Ovary (tissue), 9 donors: ENCODE results near the gene ICE2. TPM values are rescaled to one million over a fixed set of nuclear protein-coding genes. Genes with fewer than 3 reads are reported as not detected.

ENCODE experiments used
- DNase-seq, 5 donors: peaks; one replicate each; pipeline ENCODE4 v3.0.0-alpha.2; 2019 to 2020
- H3K27ac ChIP-seq, 2 donors: fragments of 200-600 bp; one replicate each; pipeline versions ENCODE4 v1.5.1 to v1.8.0; 2019 to 2022
- H3K27me3 ChIP-seq: fragments of 200-600 bp; one replicate; pipeline ENCODE4 v1.8.0; 2022
- H3K36me3 ChIP-seq: fragments of 200-600 bp; sonication (generic); one replicate; pipeline ENCODE4 v1.5.1; 2019
- H3K4me1 ChIP-seq: one replicate; pipeline ENCODE4 v1.8.1; 2013; ENCODE audit warnings: mild to moderate bottlenecking, moderate library complexity; ENCODE audit not compliant: insufficient read depth
- H3K4me3 ChIP-seq: fragments of 200-600 bp; sonication (generic); one replicate; pipeline ENCODE4 v1.5.1; 2017
- H3K9me3 ChIP-seq, 2 donors: fragments of 200-600 bp in 1 of 2; sonication (generic) in 1 of 2; one replicate each; pipeline versions ENCODE4 v1.5.1 to v1.8.1; 2013 to 2019; ENCODE audit warnings: mild to moderate bottlenecking in 1 of 2, moderate library complexity in 1 of 2
- CTCF ChIP-seq, 3 donors: fragments of 450-650 bp in 2 of 3; fragments of 200-600 bp in 1 of 3; IDR thresholded peaks; one replicate each; pipeline versions ENCODE4 v1.5.1 to v1.8.0; 2016 to 2022; ENCODE audit warnings: antibody characterized with exemption in 3 of 3, mild to moderate bottlenecking in 1 of 3
- EP300 ChIP-seq: sonication (generic); formaldehyde crosslinking; IDR thresholded peaks from one replicate; pipeline ENCODE4 v1.6.1; 2017; ENCODE audit warnings: antibody characterized with exemption
- POLR2A ChIP-seq: fragments of 450-650 bp; IDR thresholded peaks from one replicate; pipeline ENCODE4 v1.6.1; 2017; ENCODE audit warnings: antibody characterized with exemption, mild to moderate bottlenecking, moderate library complexity
- WGBS, 3 donors: extraction: QIAGEN DNeasy Blood & Tissue Kit in 1 of 3; methylation state at CpG; one replicate each; pipeline versions ENCODE4 v1.1.5 to v1.1.7; 2013 to 2017; 5-methylcytosine and 5-hydroxymethylcytosine counted together
- intact Hi-C, 4 donors: fragments of 100-400 bp; cut with DNase I; formaldehyde crosslinking; loops; one replicate each; pipeline versions ENCODE4 v1.11.0 to v1.15.1; 2022 to 2023
- polyA plus RNA-seq, 2 donors: library from polyadenylated mRNA; stranded (reverse); fragments of 200-250 nt in 1 of 2; fragments of 350-450 nt in 1 of 2; fragmentation: Illumina TruSeq in 1 of 2; extraction: RNeasy Lipid Tissue Mini Kit (QIAGEN cat#74804) in 1 of 2; gene quantifications; one replicate each; pipeline ENCODE4 v1.2.3, GENCODE V29; 2013 to 2014
- total RNA-seq, 7 donors: library from RNA; depleted of rRNA in 2 of 7; stranded (reverse); fragments of >200 nt in 2 of 7; fragmentation: NEBNext Ultra II Directional in 3 of 7; extraction: Animal tissue kit (Norgen Biotek cat#: 25700) in 3 of 7; gene quantifications; one replicate each; pipeline versions ENCODE4 v1.1.0 to v1.2.4, GENCODE V29; 2016 to 2023
- donor health status: DM: no; HTN: no; CAD: no; lungs with moderate emphysema.
- donor health status: DM: no; HTN: no; CAD: no.
- donor health status: Bipolar disorder and iron deficiency.
- donor health status: DM: yes; HTN: yes; CAD: no.
- donor health status: DM: no; HTN: no; CAD: no.
- donor health status: DM: yes; HTN: yes; CAD: no.

Gene ICE2
- total and polyA plus RNA-seq, 9 donors, result 16.4 to 72.0 (median 53.0) TPM

- WGBS, 3 donors, result 73 to 81% (median 81%) methylated on average over 10 of the region's 10 CpGs
- no peak for DNase-seq
- Histone ChIP-seq H3K27me3 (no peaks in the 10 kb centered on the region), H3K9me3 (no peaks in the 10 kb centered on the region), H3K4me1 (peaks cover 3% of the 10 kb centered on the region), H3K36me3 (no peaks in the 10 kb centered on the region), H3K4me3 (no peak overlapping the region), H3K27ac (no peak overlapping the region)
- intact Hi-C loops, result loop anchor here in 1 of 4 donors (10.0 kb wide), 1 partner anchor 59 kb away; no protein-coding TSS in a partner anchor
- no peak for TF ChIP-seq POLR2A
Observed at GRCh38 chr15:60526127-60526616, 47.2 kb upstream of the ICE2 start.

- Histone ChIP-seq H3K27me3 (no peaks in the 10 kb centered on the region), H3K4me3 (no peak overlapping the region), H3K4me1 (peaks cover 3% of the 10 kb centered on the region), H3K27ac (no peak overlapping the region), H3K9me3 (no peaks in the 10 kb centered on the region), H3K36me3 (no peaks in the 10 kb centered on the region)
- DNase-seq, result no peak
- intact Hi-C loops, result loop anchor here in 1 of 4 donors (10.0 kb wide), 1 partner anchor 59 kb away; no protein-coding TSS in a partner anchor
- 62 to 82% (median 76%) methylated on average over 4 of the region's 4 CpGs for WGBS, 3 donors
- no peak for TF ChIP-seq POLR2A
- no peak for TF ChIP-seq EP300
- TF ChIP-seq CTCF (IDR thresholded peaks at IDR 0.05), result no peak
Observed at GRCh38 chr15:60525341-60526039, 46.5 kb upstream of the ICE2 start.

GRCh38 chr15:60523056-60523455 lies 44.1 kb upstream of the ICE2 start:
- 22 to 42% (median 23%) methylated on average over 2 of the region's 2 CpGs for WGBS, 3 donors
- Histone ChIP-seq H3K36me3 (no peaks in the 10 kb centered on the region), H3K27ac (no peak overlapping the region)

GRCh38 chr15:60520825-60521368 lies 42.0 kb upstream of the ICE2 start:
- peak; percentile 43 to 72 (median 68) for DNase-seq
- Histone ChIP-seq H3K9me3 (no peaks in the 10 kb centered on the region), H3K27ac (no peak overlapping the region), H3K27me3 (no peaks in the 10 kb centered on the region), H3K4me1 (no peaks in the 10 kb centered on the region), H3K36me3 (no peaks in the 10 kb centered on the region), H3K4me3 (no peak overlapping the region)
- intact Hi-C loops, result loop anchor here in 1 of 4 donors (10.0 kb wide), 1 partner anchor 64 kb away; no protein-coding TSS in a partner anchor
- whole genome bisulfite sequencing, 3 donors, result 67 to 68% (median 68%) methylated on average over 8 of the region's 8 CpGs
- peak; percentile 64 to 72 (median 66) for TF ChIP-seq CTCF (IDR thresholded peaks at IDR 0.05)
- no peak for TF ChIP-seq EP300
- no peak for TF ChIP-seq POLR2A

More at GRCh38 chr15:60523056-60523455, 44.1 kb upstream of the ICE2 start:
- Histone ChIP-seq H3K4me3 (no peak overlapping the region), H3K9me3 (no peaks in the 10 kb centered on the region), H3K4me1 (no peaks in the 10 kb centered on the region), H3K27me3 (no peaks in the 10 kb centered on the region)
- intact Hi-C loops, result loop anchor here in 1 of 4 donors (10.0 kb wide), 1 partner anchor 62 kb away; no protein-coding TSS in a partner anchor
- TF ChIP-seq POLR2A (no peak), CTCF (IDR thresholded peaks at IDR 0.05) (no peak), EP300 (no peak)
- DNase-seq, result no peak
